T47D (cell line): Measurements from ENCODE around the gene PAGR1.
A peak's percentile ranks its signal among the peaks of the same experiment; 100 is the strongest.

Experiments
- DNase-seq, 2 experiments: peaks; one replicate each; pipeline versions ENCODE4 v3.0.0 to v3.0.0-alpha.2; 2011 to 2012; ENCODE audit warnings: low read depth in 1 of 2, low spot score in 1 of 2
- JUND ChIP-seq: IDR thresholded peaks from 2 replicates; pipeline ENCODE4 v1.6.1; 2012; ENCODE audit warnings: low read depth
- in situ Hi-C: cut with HindIII; loops from 2 replicates; pipeline ENCODE4 v1.10.0; 2016; ENCODE audit warnings: low sequenced_read_pairs, low pct_unique_long_range_greater_than_20kb

PAGR1 gene

DNA sequence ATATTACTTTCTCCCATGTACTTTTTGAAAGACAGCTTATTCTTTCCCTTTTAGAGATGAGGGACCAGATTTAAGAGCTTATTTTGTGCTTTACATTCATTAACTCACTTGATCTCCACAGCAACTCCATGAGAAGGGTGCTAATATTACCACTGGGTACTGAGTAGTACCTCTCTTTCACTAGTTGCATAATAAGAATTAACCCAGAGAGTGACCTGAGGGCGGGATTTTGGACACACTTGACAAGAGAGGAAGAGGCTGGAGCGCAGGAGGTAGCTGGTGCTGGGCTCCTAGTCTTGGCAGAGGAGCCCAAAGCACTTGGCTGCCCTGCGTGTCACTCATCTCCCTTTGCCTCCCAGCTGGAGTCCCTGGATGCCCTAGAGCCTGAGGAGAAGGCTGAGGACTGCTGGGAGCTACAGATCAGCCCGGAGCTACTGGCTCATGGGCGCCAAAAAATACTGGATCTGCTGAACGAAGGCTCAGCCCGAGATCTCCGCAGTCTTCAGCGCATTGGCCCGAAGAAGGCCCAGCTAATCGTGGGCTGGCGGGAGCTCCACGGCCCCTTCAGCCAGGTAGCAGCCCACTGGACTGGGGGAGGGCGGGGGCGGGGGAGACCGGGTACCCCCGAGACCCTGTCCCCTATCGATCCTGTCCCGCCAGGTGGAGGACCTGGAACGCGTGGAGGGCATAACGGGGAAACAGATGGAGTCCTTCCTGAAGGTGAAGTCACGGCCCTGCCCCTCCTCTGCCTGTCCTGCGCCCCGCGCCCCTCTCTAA is 11.3 kb upstream of the PAGR1 start:
- in situ Hi-C loops: no loop called here
- no peak for TF ChIP-seq JUND
- DNase-seq: peak in 1 of 2 experiments; percentile 44

DNA sequence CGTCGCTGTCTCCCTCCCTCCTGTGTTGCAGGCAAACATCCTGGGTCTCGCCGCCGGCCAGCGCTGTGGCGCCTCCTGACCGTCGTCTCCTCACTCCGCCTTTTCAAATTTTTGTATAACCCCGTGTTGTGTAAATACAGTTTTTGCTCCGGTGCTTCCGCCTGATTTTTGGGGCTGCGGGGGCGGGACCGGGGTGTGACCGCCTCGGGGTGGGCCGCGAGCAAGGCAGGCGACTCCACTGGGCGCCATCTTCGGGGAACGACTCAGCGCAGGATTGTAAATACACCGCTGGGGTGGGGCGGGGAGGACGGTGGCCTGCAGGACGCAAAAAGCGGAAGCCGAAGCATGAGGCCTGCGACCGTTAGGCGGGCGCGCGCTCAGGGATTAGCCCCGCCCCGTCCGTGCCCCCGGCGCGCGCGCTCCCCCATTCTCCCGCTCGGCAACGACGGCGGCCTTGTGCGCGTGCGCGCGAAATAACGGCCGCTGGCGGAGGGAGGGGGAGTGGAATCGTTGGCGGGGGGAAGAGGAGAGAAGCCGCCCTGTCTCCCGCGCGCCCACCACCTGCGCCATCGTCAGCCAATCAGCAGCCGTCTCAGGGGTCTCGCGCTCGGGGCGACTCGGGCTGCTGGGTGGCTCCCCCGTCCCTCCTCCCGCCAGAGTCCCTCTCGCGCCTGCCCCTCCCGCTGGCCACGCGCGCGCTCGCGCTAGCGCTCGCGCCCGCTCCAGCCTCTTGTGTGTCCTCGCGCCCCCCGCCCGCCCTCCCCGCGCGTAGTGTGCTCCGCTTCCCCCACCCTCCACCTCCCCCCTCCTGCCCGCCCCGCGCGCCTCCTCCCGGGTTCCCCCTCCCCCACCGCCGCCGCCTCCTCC is 10.5 kb upstream of the PAGR1 start:
- TF ChIP-seq JUND: no peak
- DNase-seq: peak; percentile 83 to 97
- in situ Hi-C loops: no loop called here

DNA sequence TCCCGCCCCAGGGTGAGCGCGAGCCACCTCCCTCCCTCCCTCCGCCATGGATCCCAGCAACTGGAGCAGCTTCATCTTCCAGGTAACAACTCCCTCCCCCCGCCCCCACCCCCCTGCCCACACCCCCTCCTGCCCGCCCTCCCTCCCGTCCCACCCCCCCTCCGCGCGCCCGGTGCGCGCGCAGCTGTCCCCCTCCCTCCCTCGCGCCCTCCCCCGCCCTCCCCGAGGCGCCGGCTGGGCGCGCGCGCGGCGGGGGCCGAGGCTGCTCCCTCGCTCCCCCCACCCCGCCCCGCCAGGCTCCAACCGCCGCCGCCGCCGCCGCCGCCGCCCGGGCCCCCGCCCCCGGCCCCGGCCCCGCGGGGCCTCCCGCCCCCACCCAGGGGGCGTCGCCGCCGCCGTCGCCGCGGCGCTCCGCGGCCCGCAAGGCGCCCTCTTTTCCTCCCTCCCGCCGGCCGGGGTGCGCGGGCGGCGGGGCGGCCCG is 9.8 kb upstream of the PAGR1 start, which contains the start of gene MAZ:
Gene MAZ, plus strand, starts transcription at position 431 of the 481 bp plus-strand sequence. CDS start 173 bp downstream, outside the sequence.
- TF ChIP-seq JUND: no peak
- in situ Hi-C loops: no loop called here
- no peak for DNase-seq

DNA sequence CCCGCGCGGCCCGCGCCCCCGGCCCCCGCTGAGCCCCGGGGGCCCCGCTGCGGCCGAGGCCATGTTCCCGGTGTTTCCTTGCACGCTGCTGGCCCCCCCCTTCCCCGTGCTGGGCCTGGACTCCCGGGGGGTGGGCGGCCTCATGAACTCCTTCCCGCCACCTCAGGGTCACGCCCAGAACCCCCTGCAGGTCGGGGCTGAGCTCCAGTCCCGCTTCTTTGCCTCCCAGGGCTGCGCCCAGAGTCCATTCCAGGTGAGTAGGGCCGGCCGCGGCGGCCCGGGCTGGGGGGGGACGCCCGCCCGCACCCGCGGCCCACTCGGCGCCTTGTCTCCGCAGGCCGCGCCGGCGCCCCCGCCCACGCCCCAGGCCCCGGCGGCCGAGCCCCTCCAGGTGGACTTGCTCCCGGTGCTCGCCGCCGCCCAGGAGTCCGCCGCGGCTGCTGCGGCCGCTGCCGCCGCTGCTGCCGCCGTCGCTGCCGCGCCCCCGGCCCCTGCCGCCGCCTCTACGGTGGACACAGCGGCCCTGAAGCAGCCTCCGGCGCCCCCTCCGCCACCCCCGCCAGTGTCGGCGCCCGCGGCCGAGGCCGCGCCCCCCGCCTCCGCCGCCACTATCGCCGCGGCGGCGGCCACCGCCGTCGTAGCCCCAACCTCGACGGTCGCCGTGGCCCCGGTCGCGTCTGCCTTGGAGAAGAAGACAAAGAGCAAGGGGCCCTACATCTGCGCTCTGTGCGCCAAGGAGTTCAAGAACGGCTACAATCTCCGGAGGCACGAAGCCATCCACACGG is 9.1 kb upstream of the PAGR1 start:
- in situ Hi-C loops: no loop called here
- no peak for TF ChIP-seq JUND
- DNase-seq: peak; percentile 42 to 84

DNA sequence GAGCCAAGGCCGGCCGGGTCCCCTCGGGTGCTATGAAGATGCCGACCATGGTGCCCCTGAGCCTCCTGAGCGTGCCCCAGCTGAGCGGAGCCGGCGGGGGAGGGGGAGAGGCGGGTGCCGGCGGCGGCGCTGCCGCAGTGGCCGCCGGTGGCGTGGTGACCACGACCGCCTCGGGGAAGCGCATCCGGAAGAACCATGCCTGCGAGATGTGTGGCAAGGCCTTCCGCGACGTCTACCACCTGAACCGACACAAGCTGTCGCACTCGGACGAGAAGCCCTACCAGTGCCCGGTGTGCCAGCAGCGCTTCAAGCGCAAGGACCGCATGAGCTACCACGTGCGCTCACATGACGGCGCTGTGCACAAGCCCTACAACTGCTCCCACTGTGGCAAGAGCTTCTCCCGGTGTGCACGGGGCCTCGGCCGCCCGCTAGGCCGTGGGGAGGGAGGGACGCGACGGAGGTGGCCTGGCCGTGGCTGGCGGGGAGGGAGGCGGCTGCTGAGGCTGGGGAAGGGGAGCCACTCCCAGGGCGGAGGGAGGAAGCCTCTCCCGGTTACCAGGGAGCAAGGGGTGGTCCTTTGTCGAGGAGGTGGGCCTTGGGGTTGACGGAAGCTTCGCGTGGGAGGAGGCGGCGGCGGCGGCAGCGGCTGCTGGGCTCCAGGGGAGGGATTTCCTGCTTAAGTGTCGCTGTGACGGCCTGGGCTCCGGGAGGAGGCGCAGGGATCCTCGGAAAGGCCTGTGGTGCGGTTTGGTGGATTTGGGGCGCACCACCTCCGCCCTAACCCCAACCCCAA is 8.3 kb upstream of the PAGR1 start:
- in situ Hi-C loops: no loop called here

DNA sequence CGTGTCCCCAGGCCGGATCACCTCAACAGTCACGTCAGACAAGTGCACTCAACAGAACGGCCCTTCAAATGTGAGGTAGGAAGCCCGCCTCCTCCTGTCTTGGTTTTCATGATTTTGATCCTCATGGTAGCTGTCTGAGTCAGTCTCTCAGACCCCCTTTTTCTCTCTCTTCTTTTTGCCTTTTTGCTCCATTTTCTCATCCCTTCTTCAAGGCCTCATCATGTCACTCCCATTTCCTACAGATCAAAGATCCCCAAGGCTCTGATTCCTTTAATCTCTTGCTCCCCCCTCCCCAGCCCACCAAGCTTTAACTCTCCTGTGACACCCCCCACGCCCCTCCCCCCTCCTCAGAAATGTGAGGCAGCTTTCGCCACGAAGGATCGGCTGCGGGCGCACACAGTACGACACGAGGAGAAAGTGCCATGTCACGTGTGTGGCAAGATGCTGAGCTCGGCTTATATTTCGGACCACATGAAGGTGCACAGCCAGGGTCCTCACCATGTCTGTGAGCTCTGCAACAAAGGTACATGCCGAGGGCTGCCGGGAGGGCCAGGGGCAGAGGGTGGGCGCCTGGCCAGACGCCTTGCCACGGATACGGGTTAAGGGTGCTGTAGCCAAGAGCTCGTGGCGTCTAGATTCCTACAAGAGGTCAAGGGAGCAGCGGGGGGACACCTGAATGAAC is 7.6 kb upstream of the PAGR1 start:
- in situ Hi-C loops: no loop called here
- DNase-seq: no peak
- TF ChIP-seq JUND: no peak

More for the DNA sequence above, 8.3 kb upstream of the PAGR1 start:
- no peak for TF ChIP-seq JUND
- DNase-seq: peak; percentile 77 to 96

DNA sequence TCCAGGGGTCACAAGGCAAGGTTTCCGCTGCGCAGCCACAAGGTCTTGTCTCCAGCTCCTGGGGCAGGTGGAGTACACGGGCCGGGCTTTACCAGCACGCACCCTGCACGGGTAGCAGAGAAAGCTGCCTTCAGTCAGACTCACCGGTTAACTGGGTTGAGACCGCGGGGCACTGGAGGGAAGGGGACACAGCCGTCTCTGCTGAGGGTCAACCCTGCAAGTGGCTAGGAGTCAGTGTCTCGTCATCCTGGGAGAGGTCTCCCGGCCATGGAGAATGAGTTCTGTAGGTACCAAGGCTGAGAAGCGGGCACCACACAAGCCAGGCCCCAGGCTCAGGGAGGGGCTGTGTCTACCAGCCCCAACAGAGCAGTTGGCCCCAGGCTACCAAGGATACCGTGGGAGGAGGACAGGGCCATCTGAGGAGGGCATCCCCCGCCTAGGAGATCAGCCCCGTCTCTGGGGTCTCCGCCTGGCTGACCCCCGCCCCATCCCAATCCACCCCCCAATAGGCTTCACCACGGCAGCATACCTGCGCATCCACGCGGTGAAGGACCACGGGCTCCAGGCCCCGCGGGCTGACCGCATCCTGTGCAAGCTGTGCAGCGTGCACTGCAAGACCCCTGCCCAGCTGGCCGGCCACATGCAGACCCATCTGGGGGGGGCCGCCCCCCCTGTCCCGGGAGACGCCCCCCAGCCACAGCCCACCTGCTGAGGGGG is 6.8 kb upstream of the PAGR1 start:
- DNase-seq: no peak
- in situ Hi-C loops: no loop called here
- no peak for TF ChIP-seq JUND

DNA sequence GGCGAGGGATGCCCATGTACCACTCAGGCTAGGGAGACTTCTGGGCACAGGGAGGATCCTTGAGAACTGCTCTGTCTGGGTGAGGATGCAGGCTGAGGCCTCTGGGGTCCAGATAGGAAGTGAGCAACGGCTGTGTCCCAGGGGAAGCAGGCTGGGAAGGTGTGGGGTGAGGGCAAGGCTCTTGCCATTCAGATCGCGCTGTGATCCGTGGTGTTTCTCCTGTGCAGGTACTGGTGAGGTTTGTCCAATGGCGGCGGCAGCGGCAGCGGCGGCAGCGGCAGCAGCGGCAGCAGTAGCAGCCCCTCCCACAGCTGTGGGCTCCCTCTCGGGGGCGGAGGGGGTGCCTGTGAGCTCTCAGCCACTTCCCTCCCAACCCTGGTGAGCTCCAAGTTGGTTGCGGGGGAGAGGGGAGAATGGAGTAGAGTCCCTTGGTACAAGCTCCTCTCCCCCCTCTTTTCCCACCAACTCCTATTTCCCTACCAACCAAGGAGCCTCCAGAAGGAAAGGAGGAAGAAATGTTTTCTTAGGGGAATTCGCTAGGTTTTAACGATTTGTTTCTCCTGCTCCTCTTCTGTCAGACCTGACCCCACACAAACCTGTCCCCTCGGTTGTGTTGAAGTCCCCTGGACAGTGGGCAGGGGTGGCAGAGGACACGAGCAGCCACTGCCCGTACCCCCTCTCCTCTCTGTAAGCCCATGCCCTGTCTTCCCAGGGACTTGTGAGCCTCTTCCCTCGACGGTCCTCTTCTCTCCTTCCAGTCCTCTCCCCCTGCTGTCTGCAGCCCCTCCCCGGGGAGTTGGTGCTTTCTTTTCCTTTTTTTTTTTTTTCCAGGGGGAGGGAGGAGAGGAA is 5.9 kb upstream of the PAGR1 start:
- in situ Hi-C loops: no loop called here
- DNase-seq: no peak
- no peak for TF ChIP-seq JUND

DNA sequence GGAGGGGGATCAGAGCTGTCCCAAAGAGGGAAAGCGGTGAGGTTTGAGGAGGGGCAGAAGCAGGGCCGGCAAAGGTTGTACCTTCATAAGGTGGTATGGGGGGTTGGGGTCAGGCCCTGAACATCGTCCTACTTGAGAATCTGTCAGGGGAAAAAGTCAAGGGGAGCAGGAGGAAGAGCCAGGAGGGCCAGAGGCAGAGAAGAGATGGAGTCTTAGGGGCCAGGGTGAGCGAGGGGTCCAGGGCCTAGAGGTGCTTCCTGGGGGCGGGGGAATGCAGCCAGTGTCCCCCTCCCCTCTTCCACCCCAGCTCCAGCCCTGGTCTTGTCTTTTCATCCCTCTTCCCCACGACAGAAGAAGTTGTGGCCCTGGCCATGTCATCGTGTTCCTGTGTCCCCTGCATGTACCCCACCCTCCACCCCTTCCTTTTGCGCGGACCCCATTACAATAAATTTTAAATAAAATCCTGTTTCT is 5.2 kb upstream of the PAGR1 start:
- in situ Hi-C loops: no loop called here
- no peak for DNase-seq
- no peak for TF ChIP-seq JUND

DNA sequence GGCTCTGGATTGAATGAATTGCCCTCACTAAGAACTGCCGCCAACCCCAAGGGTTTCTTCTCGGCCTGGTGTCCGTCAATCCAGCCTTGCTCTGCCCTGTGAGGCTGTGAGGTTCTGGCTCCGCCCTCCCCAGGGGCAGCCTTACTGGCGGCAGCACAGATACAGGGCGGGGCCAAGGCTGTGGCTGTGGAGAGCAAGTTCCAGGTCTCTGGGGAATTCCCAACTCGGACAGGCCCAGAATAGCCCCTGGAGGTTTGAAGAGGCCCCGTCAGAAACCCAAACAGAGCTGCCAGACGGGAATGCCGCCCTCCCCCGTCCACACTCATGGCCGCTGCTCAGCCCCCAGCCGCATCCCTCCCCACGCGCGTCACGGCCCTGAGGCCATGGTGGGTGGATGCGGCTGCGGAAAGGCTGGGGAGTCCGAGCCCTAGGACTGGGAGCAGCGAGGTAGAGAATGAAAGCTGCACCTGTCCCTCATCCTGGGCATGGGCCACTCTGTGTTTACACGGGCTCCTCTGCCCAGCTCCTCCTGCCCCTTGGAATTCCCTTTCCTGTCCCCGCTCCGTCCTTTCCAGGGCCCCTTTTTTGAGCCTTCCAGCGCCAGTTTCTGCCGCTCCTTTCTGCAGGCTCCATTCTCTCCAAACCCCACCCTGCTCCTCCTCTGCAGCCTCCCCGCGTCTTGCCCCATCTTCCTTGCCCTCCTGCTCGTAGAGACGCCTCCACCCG is 4.6 kb upstream of the PAGR1 start:
- in situ Hi-C loops: no loop called here
- peak; percentile 97 to 98 for DNase-seq
- TF ChIP-seq JUND: no peak
